GM18868 (cell line): Measurements from ENCODE around the gene F8A2.
"Not testable (repeated sequence)": the region's sequence is repeated elsewhere in the genome, so short reads cannot be mapped to it uniquely, and the experiment has no call there.

Experiments
- ATAC-seq: cut with Tn5 transposase; IDR thresholded peaks from one replicate; pipeline ENCODE4 v1.9.1; 2021; ENCODE audit warnings: mild to moderate bottlenecking, moderate library complexity; ENCODE audit not compliant: unreplicated experiment

F8A2 gene

GRCh38 chrX:155381843-155382528, at the start of gene F8A2:
F8A2 (plus strand) TSS chrX:155382095; CDS start chrX:155382115, 20 bp downstream.
- ATAC-seq, result peak; percentile 79

GRCh38 chrX:155333544-155334100, 48.3 kb upstream of the F8A2 start:
- no peak for ATAC-seq

- ATAC-seq, result peak; percentile 89
These were observed 47.2 kb upstream of the F8A2 start, which contains the start of gene CLIC2 for GRCh38 chrX:155334486-155335336. CLIC2 (minus strand) TSS chrX:155334614; CDS start chrX:155334427, 187 bp downstream.

- ATAC-seq, result not testable (repeated sequence)
These were observed 46.6 kb upstream of the F8A2 start for GRCh38 chrX:155335337-155335712.

- ATAC-seq, result not testable (repeated sequence)
These were observed 36.2 kb upstream of the F8A2 start for GRCh38 chrX:155345689-155346088.

- ATAC-seq, result not testable (repeated sequence)
These were observed 32.4 kb upstream of the F8A2 start for GRCh38 chrX:155349448-155349847.

GRCh38 chrX:155363712-155364111, 18.2 kb upstream of the F8A2 start:
- ATAC-seq, result not testable (repeated sequence)

- ATAC-seq, result peak; percentile 78
These were observed 8.0 kb upstream of the F8A2 start for GRCh38 chrX:155373777-155374458.

GRCh38 chrX:155379802-155380201, 2.1 kb upstream of the F8A2 start:
- ATAC-seq, result not testable (repeated sequence)

- ATAC-seq, result peak; percentile 39
These were observed 653 bp downstream of the F8A2 start for GRCh38 chrX:155382529-155382967.

- no peak for ATAC-seq
These were observed 7.7 kb downstream of the F8A2 start for GRCh38 chrX:155389634-155390033.

GRCh38 chrX:155394747-155395276, 12.9 kb downstream of the F8A2 start:
- ATAC-seq, result not testable (repeated sequence)

- ATAC-seq, result no peak
These were observed 24.5 kb downstream of the F8A2 start for GRCh38 chrX:155406429-155406828.

- no peak for ATAC-seq
These were observed 35.9 kb downstream of the F8A2 start for GRCh38 chrX:155417769-155418168.
